HepG2 (cell line): ENCODE measurements around the gene WDR35. TPM values are rescaled to one million over a fixed set of nuclear protein-coding genes. Genes with fewer than 3 reads are reported as not detected.

Experiments used
- DMTF1 ChIP-seq: sonication (generic); formaldehyde crosslinking; IDR thresholded peaks from 2 replicates; pipeline ENCODE4 v1.4.0; 2020; ENCODE audit warnings: mild to moderate bottlenecking, missing genetic modification reagents
- DZIP1 ChIP-seq: sonication (generic); formaldehyde crosslinking; IDR thresholded peaks from 2 replicates; pipeline ENCODE4 v1.5.0; 2020; ENCODE audit warnings: mild to moderate bottlenecking, missing genetic modification reagents
- GTF3A ChIP-seq: sonication (generic); formaldehyde crosslinking; conservative IDR thresholded peaks from 2 replicates; pipeline ENCODE4 v1.4.0; 2020; ENCODE audit warnings: mild to moderate bottlenecking, missing genetic modification reagents
- HNRNPK ChIP-seq: fragments of 200-400 bp; formaldehyde crosslinking; IDR thresholded peaks from 2 replicates; pipeline ENCODE4 v1.6.1; 2018; ENCODE audit warnings: low read length, low read depth, moderate library complexity, mild to moderate bottlenecking; ENCODE audit not compliant: poor library complexity, severe bottlenecking
- MTF2 ChIP-seq: sonication (generic); formaldehyde crosslinking; IDR thresholded peaks from 2 replicates; pipeline ENCODE4 v1.5.0; 2020; ENCODE audit warnings: missing genetic modification reagents, borderline replicate concordance
- MXD4 ChIP-seq: IDR thresholded peaks from 2 replicates; pipeline ENCODE4 v1.6.1; 2016; ENCODE audit warnings: mild to moderate bottlenecking, missing biosample characterization, missing genetic modification reagents
- NFE2L2 ChIP-seq: fragments of 150-350 bp; IDR thresholded peaks from 2 replicates; pipeline ENCODE4 v1.6.1; 2014; ENCODE audit warnings: low read length
- NONO ChIP-seq, 2 experiments: fragments of 450-650 bp in 1 of 2; sonication (generic) in 1 of 2; formaldehyde crosslinking in 1 of 2; IDR thresholded peaks in 1 of 2; conservative IDR thresholded peaks in 1 of 2; 2 replicates each; pipeline versions ENCODE4 v1.6.1 to v1.8.0; 2017 to 2022; ENCODE audit warnings: mild to moderate bottlenecking in 1 of 2, missing genetic modification reagents in 1 of 2, moderate library complexity in 1 of 2
- POLR2A ChIP-seq, 2 experiments: IDR thresholded peaks; 2 replicates each; pipeline ENCODE4 v1.6.1; 2011; ENCODE audit warnings: low read depth in 2 of 2, low read length in 2 of 2, mild to moderate bottlenecking in 1 of 2, moderate library complexity in 1 of 2; ENCODE audit not compliant: insufficient read depth in 1 of 2
- THYN1 ChIP-seq: sonication (generic); formaldehyde crosslinking; IDR thresholded peaks from 2 replicates; pipeline ENCODE4 v1.8.1; 2023; ENCODE audit warnings: low read depth, mild to moderate bottlenecking, moderate library complexity, missing genetic modification reagents, borderline replicate concordance
- U2AF1 ChIP-seq: fragments of 200-400 bp; formaldehyde crosslinking; optimal IDR thresholded peaks from 2 replicates; pipeline ENCODE3; 2017; ENCODE audit warnings: mild to moderate bottlenecking, low read depth, low read length
- XRCC5 ChIP-seq: fragments of 200-400 bp; formaldehyde crosslinking; optimal IDR thresholded peaks from 2 replicates; pipeline ENCODE3; 2017; ENCODE audit warnings: mild to moderate bottlenecking, low read length
- ZBTB33 ChIP-seq: sonication (generic); formaldehyde crosslinking; IDR thresholded peaks from 2 replicates; pipeline ENCODE4 v1.4.0; 2020; ENCODE audit warnings: missing genetic modification reagents
- ZKSCAN1 ChIP-seq: fragments of 150-350 bp; IDR thresholded peaks from 2 replicates; pipeline ENCODE4 v1.6.1; 2014; ENCODE audit warnings: low read length
- ZNF644 ChIP-seq: IDR thresholded peaks from 2 replicates; pipeline ENCODE4 v1.6.1; 2016; ENCODE audit warnings: low read depth
- polyA plus RNA-seq, 8 experiments: library from polyadenylated mRNA; depleted of rRNA in 3 of 8; stranded (reverse) in 7 of 8; unstranded in 1 of 8; fragments of >200 nt; fragmentation: Illumina TruSeq in 4 of 8; extraction: Trizol in 4 of 8; gene quantifications; 2 replicates each; pipeline versions ENCODE4 v1.2.1 to v1.2.3, GENCODE V29; 2011 to 2016; ENCODE audit warnings: low read depth in 4 of 8, missing spikeins in 1 of 8, mixed read lengths in 1 of 8; ENCODE audit not compliant: insufficient read depth in 1 of 8
- total RNA-seq, 5 experiments: library from RNA; depleted of rRNA; stranded (reverse); fragments of >200 nt; fragmentation: Illumina TruSeq; extraction: Trizol; gene quantifications; 2 replicates each; pipeline ENCODE4 v1.2.3, GENCODE V29; 2016; ENCODE audit warnings: low read depth in 1 of 5
- TF ChIP-seq, protein P1 (sequence below): sonication (generic); formaldehyde crosslinking; IDR thresholded peaks from 2 replicates; pipeline ENCODE4 v1.9.0; 2021; ENCODE audit warnings: missing genetic modification reagents, mild to moderate bottlenecking, borderline replicate concordance
- TF ChIP-seq, protein P2 (sequence below): sonication (generic); formaldehyde crosslinking; IDR thresholded peaks from 2 replicates; pipeline ENCODE4 v1.9.0; 2021; ENCODE audit warnings: missing genetic modification reagents, mild to moderate bottlenecking, borderline replicate concordance

The WDR35 gene
- total and polyA plus RNA-seq, 2 of the 13 experiments (the other 11 are each of a cell fraction or from before 2014, with no cell fraction given) = 11.1 to 19.6 TPM

GRCh38 chr2:19901442-19902215, 88.3 kb downstream of the WDR35 start, which contains the start of gene TTC32 (continued):
- TF ChIP-seq MXD4 (CRISPR knock-in tag) (peak; percentile 82), DZIP1 (CRISPR knock-in tag) (peak; percentile 82), MTF2 (CRISPR knock-in tag) (peak; percentile 70; the same call in 1 of the 2 replicates), ZKSCAN1 (no peak), ZBTB33 (CRISPR knock-in tag) (peak; percentile 56; the same call in 1 of the 2 replicates), THYN1 (CRISPR knock-in tag) (no peak), U2AF1 (peak; percentile 31), HNRNPK (no peak), POLR2A (IDR thresholded peaks at IDR 0.05; ENCODE audit: insufficient read depth in 1 of 2, low read depth in 2 of 2, low read length in 2 of 2) (peak; percentile 86 to 97), NONO (IDR thresholded peaks at IDR 0.05) (no peak), NONO (CRISPR knock-in tag; conservative IDR thresholded peaks at IDR 0.05) (peak; percentile 97), ZNF644 (peak; percentile 88), NFE2L2 (no peak), DMTF1 (no peak), GTF3A (CRISPR knock-in tag) (peak; percentile 85; the same call in 1 of the 2 replicates), XRCC5 (peak; percentile 85)
- TF ChIP-seq, protein P1, sequence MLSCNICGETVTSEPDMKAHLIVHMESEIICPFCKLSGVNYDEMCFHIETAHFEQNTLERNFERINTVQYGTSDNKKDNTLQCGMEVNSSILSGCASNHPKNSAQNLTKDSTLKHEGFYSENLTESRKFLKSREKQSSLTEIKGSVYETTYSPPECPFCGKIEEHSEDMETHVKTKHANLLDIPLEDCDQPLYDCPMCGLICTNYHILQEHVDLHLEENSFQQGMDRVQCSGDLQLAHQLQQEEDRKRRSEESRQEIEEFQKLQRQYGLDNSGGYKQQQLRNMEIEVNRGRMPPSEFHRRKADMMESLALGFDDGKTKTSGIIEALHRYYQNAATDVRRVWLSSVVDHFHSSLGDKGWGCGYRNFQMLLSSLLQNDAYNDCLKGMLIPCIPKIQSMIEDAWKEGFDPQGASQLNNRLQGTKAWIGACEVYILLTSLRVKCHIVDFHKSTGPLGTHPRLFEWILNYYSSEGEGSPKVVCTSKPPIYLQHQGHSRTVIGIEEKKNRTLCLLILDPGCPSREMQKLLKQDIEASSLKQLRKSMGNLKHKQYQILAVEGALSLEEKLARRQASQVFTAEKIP (CRISPR knock-in tag) = peak; percentile 94; the same call in 1 of the 2 replicates
- TF ChIP-seq, protein P2, sequence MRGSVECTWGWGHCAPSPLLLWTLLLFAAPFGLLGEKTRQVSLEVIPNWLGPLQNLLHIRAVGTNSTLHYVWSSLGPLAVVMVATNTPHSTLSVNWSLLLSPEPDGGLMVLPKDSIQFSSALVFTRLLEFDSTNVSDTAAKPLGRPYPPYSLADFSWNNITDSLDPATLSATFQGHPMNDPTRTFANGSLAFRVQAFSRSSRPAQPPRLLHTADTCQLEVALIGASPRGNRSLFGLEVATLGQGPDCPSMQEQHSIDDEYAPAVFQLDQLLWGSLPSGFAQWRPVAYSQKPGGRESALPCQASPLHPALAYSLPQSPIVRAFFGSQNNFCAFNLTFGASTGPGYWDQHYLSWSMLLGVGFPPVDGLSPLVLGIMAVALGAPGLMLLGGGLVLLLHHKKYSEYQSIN (CRISPR knock-in tag) = 0 out of 2 replicates have a peak, but pooled peaks have one; percentile 3
